GM12878 (cell line): ENCODE data around the gene ATP7A. TPM values are rescaled to one million over a fixed set of nuclear protein-coding genes. Genes with fewer than 3 reads are reported as not detected.

Source experiments
- ATAC-seq: fragments of 200-7000 bp; cut with Tn5 transposase; 3 replicates; pipeline ENCODE4 v1.9.1; 2020; ENCODE audit warnings: mild to moderate bottlenecking, moderate library complexity
- BruUV-seq: library from RNA; stranded (reverse); fragments of 400-500 nt; replicated peaks from 2 replicates; lab custom pipeline; 2021; lab: Mats Ljungman, UMichigan
- CTCF ChIA-PET: fragments of 300-600 bp; sonication (Branson Sonifier 250); formaldehyde crosslinking; extraction: SDS; loops from one replicate; lab custom pipeline; 2021; ENCODE audit warnings: inconsistent platforms; lab: Yijun Ruan, JAX
- POLR2A ChIA-PET: fragments of 350-600 bp; formaldehyde crosslinking; extraction: SDS; loops from one replicate; lab custom pipeline; 2021; ENCODE audit warnings: inconsistent platforms; lab: Charles Lee
- RAD21 ChIA-PET: fragments of 300-600 bp; sonication (Branson Sonifier 250); formaldehyde crosslinking; loops from one replicate; lab custom pipeline; 2023; ENCODE audit warnings: antibody characterized with exemption; ENCODE audit not compliant: unreplicated experiment; lab: Charles Lee
- SMC1A ChIA-PET: fragments of 300-600 bp; sonication (Branson Sonifier 250); formaldehyde crosslinking; loops from one replicate; lab custom pipeline; 2023; ENCODE audit not compliant: unreplicated experiment, uncharacterized antibody; lab: Charles Lee
- DNase-seq: peaks from one replicate; pipeline ENCODE4 v3.0.0-alpha.2; 2011; ENCODE audit warnings: low read depth, low spot score
- FAIRE-seq: peaks from 3 replicates; lab custom pipeline; 2011; peaks lifted over from hg19 to GRCh38; lab: Jason Lieb, UNC
- H2AFZ ChIP-seq: 2 replicates; pipeline ENCODE4 v1.6.0; 2011; ENCODE audit warnings: low read depth, low read length, control low read depth; ENCODE audit not compliant: control insufficient read depth
- H3K27ac ChIP-seq: 2 replicates; pipeline ENCODE4 v1.5.1; 2011; ENCODE audit warnings: control low read depth; ENCODE audit not compliant: control insufficient read depth, insufficient read depth
- H3K27me3 ChIP-seq, 2 experiments: replicated peaks in 1 of 2; 2 replicates each; pipeline versions ENCODE4 v1.6.0 to v1.6.1; 2011; ENCODE audit warnings: low read length in 1 of 2; ENCODE audit not compliant: control insufficient read depth in 2 of 2, insufficient read depth in 2 of 2
- H3K36me3 ChIP-seq, 2 experiments: 2 replicates each; pipeline ENCODE4 v1.5.1; 2011; ENCODE audit warnings: low read length in 1 of 2; ENCODE audit not compliant: control insufficient read depth in 2 of 2, insufficient read depth in 2 of 2
- H3K4me1 ChIP-seq: 2 replicates; pipeline ENCODE4 v1.6.1; 2011; ENCODE audit warnings: mild to moderate bottlenecking, low read length, moderate library complexity, mixed read lengths; ENCODE audit not compliant: control insufficient read depth, insufficient read depth
- H3K4me2 ChIP-seq: 2 replicates; pipeline ENCODE4 v1.6.0; 2011; ENCODE audit warnings: control low read depth; ENCODE audit not compliant: control insufficient read depth, insufficient read depth
- H3K4me3 ChIP-seq: fragments of 200-600 bp; sonication (generic); 2 replicates; pipeline ENCODE4 v1.5.1; 2016
- H3K79me2 ChIP-seq: 2 replicates; pipeline ENCODE4 v1.6.0; 2011; ENCODE audit warnings: low read length; ENCODE audit not compliant: control insufficient read depth, insufficient read depth
- H3K9ac ChIP-seq: 2 replicates; pipeline ENCODE4 v1.8.0; 2011; ENCODE audit warnings: low read length, control low read depth, mixed read lengths; ENCODE audit not compliant: control insufficient read depth, insufficient read depth
- H3K9me3 ChIP-seq: replicated peaks from 3 replicates; pipeline ENCODE4 v1.5.1; 2011; ENCODE audit warnings: mild to moderate bottlenecking, low read length; ENCODE audit not compliant: control insufficient read depth, insufficient read depth
- H4K20me1 ChIP-seq: 2 replicates; pipeline ENCODE4 v1.6.0; 2011; ENCODE audit not compliant: control insufficient read depth, insufficient read depth
- ASH2L ChIP-seq: fragments of 300-600, 200-600 bp; sonication (generic); IDR thresholded peaks from 2 replicates; pipeline ENCODE4 v1.6.1; 2017; ENCODE audit warnings: low read depth, mild to moderate bottlenecking, borderline replicate concordance
- BCL11A ChIP-seq: IDR thresholded peaks from 2 replicates; pipeline ENCODE4 v1.6.1; 2011; ENCODE audit warnings: low read depth, low read length
- EED ChIP-seq: sonication (generic); IDR thresholded peaks from 2 replicates; pipeline ENCODE4 v1.6.1; 2016; ENCODE audit warnings: antibody characterized with exemption, low read depth
- NR2C2 ChIP-seq: IDR thresholded peaks from 2 replicates; pipeline ENCODE4 v1.6.1; 2011; ENCODE audit warnings: borderline replicate concordance, low read depth; ENCODE audit not compliant: control insufficient read depth, insufficient read length
- SRF ChIP-seq, 2 experiments: IDR thresholded peaks; 2 replicates each; pipeline ENCODE4 v1.6.1; 2011; ENCODE audit warnings: low read depth in 2 of 2, low read length in 2 of 2, mild to moderate bottlenecking in 1 of 2, moderate library complexity in 1 of 2
- TAF1 ChIP-seq: IDR thresholded peaks from 2 replicates; pipeline ENCODE4 v1.6.1; 2011; ENCODE audit warnings: mild to moderate bottlenecking, low read depth, low read length, borderline replicate concordance
- TBL1XR1 ChIP-seq: IDR thresholded peaks from 2 replicates; pipeline ENCODE4 v1.6.1; 2012; ENCODE audit warnings: low read depth, low read length, improper control_type of control experiment
- TCF7 ChIP-seq: IDR thresholded peaks from 2 replicates; pipeline ENCODE4 v1.6.1; 2014; ENCODE audit warnings: antibody characterized with exemption, borderline replicate concordance
- ZNF592 ChIP-seq: fragments of 450-650 bp; IDR thresholded peaks from 2 replicates; pipeline ENCODE4 v1.6.1; 2017; ENCODE audit warnings: mild to moderate bottlenecking, moderate library complexity
- ZSCAN29 ChIP-seq: fragments of 450-650 bp; IDR thresholded peaks from 2 replicates; pipeline ENCODE4 v1.6.1; 2017; ENCODE audit warnings: mild to moderate bottlenecking, moderate library complexity
- WGBS: methylation state at CpG from one replicate; pipeline ENCODE4 v1.1.6; 2016; ENCODE audit warnings: low lambda C conversion rate; ENCODE audit not compliant: insufficient replicate concordance, insufficient coverage; ENCODE audit errors: missing lambda C conversion rate; 5-methylcytosine and 5-hydroxymethylcytosine counted together
- in situ Hi-C: fragments of 300-500 bp; cut with MboI; formaldehyde crosslinking; loops from 9 replicates; pipeline ENCODE4 v1.14.3; 2018; ENCODE audit warnings: mixed read lengths
- intact Hi-C: fragments of 100-400 bp; cut with micrococcal nuclease; formaldehyde crosslinking; loops from one replicate; pipeline ENCODE4 v1.14.2; 2022; ENCODE audit not compliant: unreplicated experiment
- polyA plus RNA-seq, 11 experiments: library from polyadenylated mRNA; depleted of rRNA in 4 of 11; unstranded in 6 of 11; stranded (reverse) in 5 of 11; fragments of >200 nt; fragmentation: Nextera tagmentation in 4 of 11; fragmentation: Illumina TruSeq in 1 of 11; extraction: Ambion mirVana in 4 of 11; extraction: Trizol in 1 of 11; gene quantifications; 1 replicate in 1 of 11; 2 replicates in 10 of 11; pipeline versions ENCODE4 v1.2.1 to v1.2.3, GENCODE V29; 2011 to 2016; ENCODE audit warnings: inconsistent platforms in 2 of 11, missing spikeins in 2 of 11, low read depth in 1 of 11
- total RNA-seq, 4 experiments: library from RNA; depleted of rRNA in 3 of 4; stranded (reverse); fragments of >200 nt in 3 of 4; fragmentation: Illumina TruSeq in 1 of 4; extraction: Trizol in 1 of 4; gene quantifications; 2 replicates each; pipeline versions ENCODE4 v1.2.1 to v1.2.3, GENCODE V29; 2013 to 2021

The ATP7A gene
- total and polyA plus RNA-seq, 10 of the 15 experiments (the other 5 are each of a cell fraction or from before 2014, with no cell fraction given): 2.5 to 12.0 (median 7.6) TPM

- H3K79me2 ChIP-seq: no peaks in the 10 kb centered on the region
- H3K4me2 ChIP-seq: no peak overlapping the region
- no peak for DNase-seq
- H3K9me3 ChIP-seq: no peaks in the 10 kb centered on the region
- no peaks in the 10 kb centered on the region for H3K4me1 ChIP-seq
- ChIA-PET CTCF (interaction anchor here (0.5 to 1.3 kb wide), 5 partner anchors 11 to 1420 kb away, joined by 3 read pairs; no protein-coding TSS in a partner anchor), RAD21 (no interaction called here), POLR2A (no interaction called here)
- H3K4me3 ChIP-seq: no peak overlapping the region
- no peaks in the 10 kb centered on the region for H3K36me3 ChIP-seq
- in situ Hi-C loops: no loop called here
- 48% methylated on average over 2 of the region's 2 CpGs for WGBS
- ATAC-seq: no peak
- no peak overlapping the region for H3K27ac ChIP-seq
- no peaks in the 10 kb centered on the region for H4K20me1 ChIP-seq
- H2AFZ ChIP-seq: no peak overlapping the region
- intact Hi-C loops: no loop called here
- FAIRE-seq: no peak
- no peak for TF ChIP-seq EED
- TF ChIP-seq ZSCAN29: no peak
- TF ChIP-seq TBL1XR1: no peak
- no peak for TF ChIP-seq BCL11A
- TF ChIP-seq ASH2L: no peak
- TF ChIP-seq ZNF592: no peak
- no peak for TF ChIP-seq TCF7
- TF ChIP-seq NR2C2: no peak
- no peak for TF ChIP-seq SRF (IDR thresholded peaks at IDR 0.05; ENCODE audit: low read depth in 2 of 2, low read length in 2 of 2)
- TF ChIP-seq TAF1: no peak
- TF ChIP-seq, all 136 proteins: peak for 0
- SMC1A ChIA-PET: interaction anchor here (1.0 kb wide), 1 partner anchor 117 kb away, joined by 3 read pairs; no protein-coding TSS in a partner anchor
- BruUV-seq: no TSS peak
- H3K27me3 ChIP-seq: no peaks in the 10 kb centered on the region
- no peak overlapping the region for H3K9ac ChIP-seq
These were observed 65.3 kb downstream of the ATP7A start for GRCh38 chrX:77975755-77976154.
